DMS153 treated with DMSO at 0.1 percent for 48 hours (cell line): ENCODE measurements around the gene AASDHPPT.
A peak's percentile ranks its signal among the peaks of the same experiment; 100 is the strongest.
"Not testable (repeated sequence)": the region's sequence is repeated elsewhere in the genome, so short reads cannot be mapped to it uniquely, and the experiment has no call there.

ENCODE experiments used
- DNase-seq: peaks from one replicate; lab custom pipeline; 2025; ENCODE audit not compliant: unreplicated experiment; lab: John Stamatoyannopoulos, UW

The AASDHPPT gene, protein sequence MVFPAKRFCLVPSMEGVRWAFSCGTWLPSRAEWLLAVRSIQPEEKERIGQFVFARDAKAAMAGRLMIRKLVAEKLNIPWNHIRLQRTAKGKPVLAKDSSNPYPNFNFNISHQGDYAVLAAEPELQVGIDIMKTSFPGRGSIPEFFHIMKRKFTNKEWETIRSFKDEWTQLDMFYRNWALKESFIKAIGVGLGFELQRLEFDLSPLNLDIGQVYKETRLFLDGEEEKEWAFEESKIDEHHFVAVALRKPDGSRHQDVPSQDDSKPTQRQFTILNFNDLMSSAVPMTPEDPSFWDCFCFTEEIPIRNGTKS

DNA sequence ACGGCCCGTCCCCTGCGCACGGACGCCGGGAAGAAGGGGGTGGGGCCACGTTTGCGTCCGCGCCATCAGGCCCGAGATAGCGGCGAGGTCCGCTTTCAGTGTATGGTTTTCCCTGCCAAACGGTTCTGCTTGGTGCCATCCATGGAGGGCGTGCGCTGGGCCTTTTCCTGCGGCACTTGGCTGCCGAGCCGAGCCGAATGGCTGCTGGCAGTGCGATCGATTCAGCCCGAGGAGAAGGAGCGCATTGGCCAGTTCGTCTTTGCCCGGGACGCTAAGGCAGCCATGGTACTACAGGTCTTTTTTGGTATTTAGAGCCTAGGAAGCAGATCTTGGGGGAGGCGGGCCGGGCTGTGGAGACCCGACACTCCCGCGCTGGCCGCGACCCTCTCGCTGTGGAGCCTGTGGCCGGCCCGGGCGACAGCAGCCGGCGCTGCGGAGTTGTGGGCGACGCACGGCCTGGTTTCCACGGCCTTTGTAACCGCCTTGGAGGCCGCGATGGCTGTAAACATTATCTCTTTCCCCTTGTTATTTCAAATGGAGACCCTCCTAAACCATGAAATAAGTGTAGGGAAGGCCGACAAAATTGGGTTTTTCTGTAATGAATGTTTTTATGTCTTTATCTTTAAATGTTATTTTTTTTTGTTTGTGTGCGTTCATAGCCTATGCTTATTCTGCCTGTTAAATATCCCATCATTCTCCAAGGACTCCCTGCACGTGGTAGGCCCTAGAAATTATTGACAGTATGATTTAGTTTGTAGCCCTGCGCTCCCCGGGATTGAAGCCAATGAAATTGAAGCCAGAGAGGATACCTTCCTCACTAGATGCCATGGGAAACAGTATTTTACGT, at the start of gene AASDHPPT:
Gene AASDHPPT, plus strand, starts transcription at position 54 of the 847 bp plus-strand sequence. Its CDS starts 49 bp downstream, at position 103.
- DNase-seq = peak; percentile 33

DNA sequence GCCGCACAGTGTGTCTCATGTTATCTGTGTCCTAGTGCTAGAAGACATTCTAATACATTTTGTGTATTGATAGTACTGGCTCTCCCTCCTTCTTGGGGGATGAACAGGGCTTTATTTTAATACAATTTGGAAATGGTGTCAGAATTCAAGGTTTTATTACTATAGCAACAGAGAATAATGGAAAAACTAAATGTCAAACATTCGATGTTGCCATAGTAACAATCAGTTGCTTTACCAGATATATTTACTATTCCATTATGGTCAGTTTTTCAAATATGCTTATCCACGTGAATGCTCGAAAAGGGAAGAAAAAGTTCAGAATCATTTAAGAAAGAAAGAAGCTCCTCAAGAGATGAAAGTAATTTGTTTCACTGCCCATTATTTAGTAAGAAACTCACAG, 46.9 kb upstream of the AASDHPPT start:
- no peak for DNase-seq

DNA sequence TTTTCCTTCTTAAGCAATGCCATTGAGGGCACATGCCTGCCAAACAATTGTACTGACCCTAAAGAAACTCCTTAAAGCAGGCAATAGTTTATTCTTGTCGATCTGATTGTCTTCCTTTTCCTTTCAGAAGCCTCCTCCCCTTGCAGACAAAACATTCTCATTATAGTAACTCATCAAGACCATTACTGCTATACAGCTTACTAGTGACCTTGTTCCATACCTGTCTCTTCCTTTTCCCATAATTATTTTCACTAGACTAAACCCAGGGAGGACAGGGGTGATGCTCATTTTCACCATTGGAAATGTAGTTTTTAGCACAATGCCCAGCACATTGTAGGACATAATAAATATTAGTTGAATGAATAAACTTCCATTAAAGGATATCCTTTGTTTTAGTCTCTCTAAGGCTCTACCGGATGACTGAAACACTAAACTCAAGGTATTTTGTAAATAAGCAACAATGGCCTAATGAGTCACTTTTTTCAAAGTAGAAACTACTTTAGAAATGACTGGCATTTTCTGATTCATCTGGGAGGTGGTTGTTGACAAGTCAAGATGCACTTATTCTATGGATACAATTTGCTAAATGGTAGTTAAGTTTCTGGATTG, 46.2 kb upstream of the AASDHPPT start:
- DNase-seq = no peak

DNA sequence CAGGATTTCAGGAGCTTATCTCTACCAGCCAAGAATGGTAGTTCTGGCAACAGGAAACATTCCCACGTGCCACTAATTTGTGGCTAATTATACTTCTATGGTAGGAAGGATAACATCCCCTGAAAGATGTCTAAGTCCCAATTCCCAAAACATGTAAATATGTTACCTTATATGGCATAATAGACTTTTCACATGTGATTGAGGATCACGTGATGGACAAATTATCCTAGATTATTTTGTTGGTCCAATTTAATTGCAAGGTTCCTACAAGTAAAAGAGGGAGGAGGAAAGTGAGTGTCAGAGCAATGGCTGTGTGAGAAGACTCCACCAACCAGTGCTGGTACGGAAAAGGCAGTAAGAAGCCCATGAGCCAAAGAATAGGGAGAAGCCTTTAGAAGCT, 45.5 kb upstream of the AASDHPPT start:
- DNase-seq = no peak

DNA sequence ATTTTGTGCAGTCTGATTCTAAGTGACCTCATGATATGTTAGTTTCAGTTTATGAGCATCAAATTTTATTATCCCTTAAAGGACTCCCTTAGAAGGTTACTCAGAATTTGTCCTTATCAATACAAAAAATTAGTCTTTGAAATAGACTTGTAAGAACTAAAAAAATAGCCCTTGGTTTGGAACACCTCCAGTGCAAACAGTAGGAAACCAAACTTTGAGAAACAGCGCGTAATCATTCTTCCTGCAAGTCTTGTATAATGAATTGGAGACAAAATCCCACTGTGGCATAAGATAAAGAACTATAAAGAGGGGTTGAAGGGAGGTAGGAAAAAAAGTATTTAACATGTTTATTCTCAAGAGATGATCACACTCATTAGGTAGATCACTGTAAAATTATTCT, 44.6 kb upstream of the AASDHPPT start:
- DNase-seq = no peak

DNA sequence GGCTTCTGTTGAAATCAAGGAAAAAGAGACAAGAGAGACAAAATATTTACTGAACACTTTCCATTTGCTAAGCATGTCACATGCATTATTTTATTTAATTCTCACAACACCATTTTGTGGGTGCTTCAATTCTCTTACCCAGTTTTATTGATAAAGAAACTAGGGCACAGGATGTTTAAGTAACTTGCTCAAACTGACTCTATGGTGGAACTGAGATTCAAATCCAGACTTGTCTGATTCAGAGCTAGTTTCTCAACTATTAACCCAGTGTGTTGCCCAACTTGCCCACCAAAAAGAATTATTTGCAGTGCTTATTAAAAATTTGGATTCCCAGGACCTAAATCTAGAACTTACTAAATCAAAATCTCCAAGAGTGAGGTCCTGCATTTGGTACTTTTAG, 33.9 kb upstream of the AASDHPPT start:
- no peak for DNase-seq

DNA sequence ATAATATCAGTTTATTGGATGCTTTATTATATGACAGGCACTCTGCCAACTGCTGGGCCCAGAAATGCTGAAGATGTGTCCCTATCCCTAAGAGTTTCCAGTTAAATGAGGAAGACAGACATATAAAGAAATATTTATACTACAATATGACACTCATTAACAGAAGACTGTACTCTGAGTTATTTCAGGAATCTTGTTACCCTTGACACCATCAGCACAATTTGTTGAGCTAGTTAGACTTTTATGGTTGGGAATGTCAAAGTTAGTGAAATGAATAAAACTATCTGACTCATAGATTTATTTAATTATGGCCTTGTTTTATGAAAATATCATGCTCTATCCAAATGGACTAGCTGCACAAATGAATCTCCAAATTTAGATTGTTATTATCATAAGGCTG, 29.8 kb upstream of the AASDHPPT start:
- no peak for DNase-seq

DNA sequence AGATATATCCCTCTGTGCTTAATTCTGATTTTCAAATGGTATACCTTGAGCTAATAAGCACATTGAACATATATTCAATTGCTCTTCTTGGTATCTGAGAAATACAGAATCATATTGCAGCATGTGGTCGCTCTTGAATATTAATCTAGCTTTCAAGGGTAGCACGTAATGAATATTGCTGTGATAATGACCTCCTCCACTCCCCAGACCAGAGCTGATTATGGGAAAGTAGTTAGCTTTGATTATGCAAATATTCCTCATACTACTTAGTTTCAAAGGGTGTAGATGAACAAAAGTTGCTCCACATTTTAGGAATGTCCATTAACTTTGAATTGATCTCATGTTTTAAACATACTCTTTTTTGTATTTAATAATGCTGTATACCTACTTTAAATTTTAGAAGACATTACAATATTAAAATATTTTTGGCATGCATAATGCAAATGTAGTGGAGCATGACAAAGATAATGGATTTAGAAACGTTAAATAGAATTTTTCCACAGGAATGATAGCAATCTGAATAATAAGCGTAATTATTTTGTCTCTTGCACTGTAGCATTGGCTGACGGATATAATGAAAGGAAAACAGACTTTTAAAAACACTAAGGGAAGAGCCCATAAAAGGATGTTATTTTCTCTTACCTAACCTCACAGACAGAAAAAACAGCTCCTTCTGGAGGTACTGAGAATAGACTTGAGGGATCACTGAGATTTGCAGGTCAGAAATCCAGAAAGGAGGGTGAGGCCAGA, 27.6 kb upstream of the AASDHPPT start:
- DNase-seq = no peak

DNA sequence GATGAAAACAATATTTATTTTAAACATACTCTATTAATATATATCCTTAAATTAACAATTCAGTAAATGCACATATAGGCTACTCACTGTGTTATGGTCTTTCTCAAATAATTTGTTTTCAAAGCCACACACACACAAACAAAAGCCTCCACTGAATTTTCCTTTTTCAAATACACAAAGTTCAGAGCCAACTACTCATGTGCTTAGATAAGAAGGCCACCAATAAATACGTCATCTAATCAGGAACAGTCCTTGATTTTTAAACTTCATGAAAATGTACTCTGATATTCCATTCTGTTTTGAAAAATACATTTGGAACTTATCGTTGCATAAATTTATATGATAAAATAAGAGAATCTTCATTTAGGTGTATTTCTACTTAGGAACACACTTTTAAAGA, 26.4 kb upstream of the AASDHPPT start:
- DNase-seq = no peak

DNA sequence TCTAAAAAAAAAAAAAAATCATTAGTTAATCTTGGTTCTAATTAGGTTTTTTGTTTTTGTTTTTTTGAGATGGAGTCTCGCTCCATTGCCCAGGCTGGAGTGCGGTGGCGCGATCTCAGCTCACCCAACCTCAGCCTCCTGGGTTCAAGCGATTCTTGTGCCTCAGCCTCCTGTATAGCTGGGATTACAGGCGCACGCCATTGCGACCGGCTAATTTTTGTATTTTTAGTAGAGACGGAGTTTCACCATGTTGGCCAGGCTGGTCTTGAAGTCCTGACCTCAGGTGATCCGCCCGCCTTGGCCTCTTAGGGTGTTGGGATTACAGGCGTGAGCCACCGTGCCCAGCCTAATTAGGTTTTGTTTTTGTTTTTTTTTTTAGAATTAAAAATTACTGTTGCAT, 19.1 kb upstream of the AASDHPPT start:
- DNase-seq = not testable (repeated sequence)

DNA sequence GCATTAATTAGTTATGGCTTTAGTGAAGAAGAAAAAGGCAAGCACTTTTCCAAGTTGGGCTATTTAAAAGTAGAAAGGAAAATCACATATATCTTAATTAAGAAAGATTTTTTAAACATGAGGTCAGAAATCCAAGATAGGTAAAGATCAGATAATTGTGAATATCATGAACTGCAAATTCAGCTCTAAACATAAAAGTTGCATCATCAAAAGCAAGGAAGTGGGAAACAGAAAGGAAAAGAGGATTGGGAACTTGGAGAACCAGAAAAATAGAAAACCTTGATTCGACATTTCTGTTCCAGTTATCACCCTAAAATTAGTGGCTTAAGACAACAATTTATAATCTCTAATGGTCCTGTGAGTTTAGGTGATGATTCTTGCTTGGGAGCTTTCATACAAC, 17.8 kb upstream of the AASDHPPT start:
- DNase-seq = no peak

DNA sequence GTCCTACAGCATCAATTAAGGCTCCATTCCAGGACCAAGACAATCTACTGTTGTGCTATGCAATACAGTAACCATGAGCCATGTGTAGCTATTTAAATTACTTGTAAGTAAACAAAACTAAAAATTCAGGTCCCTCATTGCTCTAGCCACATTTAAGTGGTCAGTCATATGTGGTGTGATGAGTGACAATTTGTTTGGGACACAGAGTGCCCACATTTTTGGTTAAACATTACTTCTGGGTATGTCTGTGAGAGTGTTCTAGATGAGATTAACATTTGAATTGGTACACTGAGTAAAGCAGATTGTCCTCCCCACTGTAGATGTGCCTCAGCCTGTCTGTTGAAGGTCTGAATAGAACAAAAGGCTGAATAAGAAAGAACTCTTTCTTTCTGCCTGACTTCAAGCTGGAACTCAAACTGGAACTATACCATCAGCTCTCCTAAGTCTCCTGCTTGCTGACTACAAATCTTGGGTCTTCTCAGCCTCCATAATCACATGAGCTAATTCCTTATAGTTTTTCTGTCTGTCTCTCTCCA, 16.1 kb upstream of the AASDHPPT start:
- DNase-seq = no peak

DNA sequence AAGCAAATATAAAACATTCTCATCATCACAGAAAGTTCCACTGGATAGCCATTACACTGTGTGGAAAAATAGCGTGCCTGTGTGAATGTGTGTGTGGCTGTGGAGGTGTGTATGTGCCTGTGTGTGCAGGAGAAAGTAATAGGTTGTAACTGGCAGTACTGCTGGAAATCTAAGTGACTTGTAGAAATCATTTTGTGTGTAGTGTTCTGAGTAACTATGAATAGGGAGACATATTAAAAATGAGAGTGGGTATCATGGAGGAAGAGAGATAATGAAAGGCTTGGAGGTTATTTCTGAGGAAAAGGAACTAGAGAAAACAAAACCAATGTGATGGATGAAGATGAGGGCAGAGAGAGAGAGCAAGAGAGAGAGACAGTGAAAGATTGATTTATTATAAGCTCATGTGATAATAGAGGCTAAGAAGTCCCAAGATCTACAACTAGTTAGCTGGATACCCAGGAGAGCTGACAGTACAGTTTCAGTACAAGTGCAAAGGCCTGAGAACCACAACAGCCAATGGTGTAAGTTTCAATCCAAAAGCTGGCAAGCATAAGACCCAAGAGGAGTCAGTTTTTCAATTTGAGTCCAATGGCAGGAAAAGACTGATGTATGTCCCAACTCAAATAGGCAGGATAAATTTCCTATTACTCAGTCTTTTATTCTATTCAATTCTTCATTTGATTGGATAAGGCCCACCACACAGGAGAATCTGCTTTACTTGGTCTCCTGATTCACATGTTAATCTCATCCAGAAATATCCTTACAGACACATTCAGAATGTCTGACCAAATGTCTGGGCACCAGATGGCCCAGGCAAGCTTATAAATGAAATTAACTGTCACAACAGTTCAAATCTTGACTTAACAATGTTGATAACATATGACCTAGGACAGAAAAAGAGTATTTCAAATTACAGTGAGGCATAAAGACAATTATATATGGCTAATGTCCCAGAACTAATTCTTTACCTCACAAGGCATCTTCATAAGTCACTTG, 15.2 kb upstream of the AASDHPPT start:
- no peak for DNase-seq

DNA sequence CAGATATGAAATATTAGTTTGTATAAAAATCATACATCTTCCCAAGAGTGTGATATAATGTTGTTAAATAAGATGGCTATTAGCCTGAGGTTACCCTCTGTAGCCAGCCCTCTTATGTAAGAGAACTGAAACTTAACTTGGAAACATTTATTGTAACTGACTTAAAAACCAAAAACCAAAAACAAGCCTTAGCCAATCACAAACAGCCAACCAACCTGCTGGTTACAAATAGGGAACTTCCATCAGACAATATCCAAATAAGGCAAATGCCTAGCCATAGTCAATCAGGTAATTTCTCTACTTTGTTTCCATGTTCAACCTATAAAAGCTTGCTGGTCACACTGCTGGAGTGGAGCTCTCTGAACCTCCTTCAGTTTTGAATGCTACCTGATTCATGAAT, 14.5 kb upstream of the AASDHPPT start:
- DNase-seq = no peak

DNA sequence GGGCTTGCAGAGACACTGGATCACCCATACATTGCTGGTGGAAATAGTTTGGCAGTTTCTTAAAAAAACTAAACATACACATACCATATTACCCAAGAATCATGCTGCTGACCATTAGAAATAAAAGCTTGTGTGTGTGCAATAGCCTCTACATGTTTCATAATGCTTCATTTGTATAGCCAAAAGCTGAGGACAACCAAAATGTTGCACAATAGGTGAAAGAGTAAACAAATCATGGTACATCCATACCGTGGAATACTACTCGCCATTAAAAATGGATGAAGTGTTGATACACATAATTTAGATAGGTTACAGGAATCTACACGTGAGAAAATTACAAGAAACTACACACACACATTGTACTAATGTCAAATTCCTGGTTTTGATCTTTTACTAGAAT, 6.9 kb upstream of the AASDHPPT start:
- no peak for DNase-seq

DNA sequence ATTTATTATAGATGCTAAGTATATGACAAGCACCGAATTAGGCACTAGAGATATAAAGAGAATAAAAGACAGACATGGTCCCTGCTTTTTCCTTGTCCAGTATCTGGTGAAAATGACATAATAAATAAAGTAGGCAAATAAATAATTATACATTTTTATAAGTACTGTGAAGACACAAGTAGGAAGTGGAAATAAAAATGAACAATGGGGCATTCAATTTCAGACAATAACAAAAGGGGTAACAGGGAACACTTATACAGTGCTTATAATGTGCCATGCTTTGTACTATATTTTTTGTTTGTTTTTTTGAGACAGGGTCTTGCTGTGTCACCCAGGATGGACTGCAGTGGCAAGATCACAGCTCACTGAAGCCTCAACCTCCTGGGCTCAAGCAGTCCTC, 4.7 kb upstream of the AASDHPPT start:
- no peak for DNase-seq

DNA sequence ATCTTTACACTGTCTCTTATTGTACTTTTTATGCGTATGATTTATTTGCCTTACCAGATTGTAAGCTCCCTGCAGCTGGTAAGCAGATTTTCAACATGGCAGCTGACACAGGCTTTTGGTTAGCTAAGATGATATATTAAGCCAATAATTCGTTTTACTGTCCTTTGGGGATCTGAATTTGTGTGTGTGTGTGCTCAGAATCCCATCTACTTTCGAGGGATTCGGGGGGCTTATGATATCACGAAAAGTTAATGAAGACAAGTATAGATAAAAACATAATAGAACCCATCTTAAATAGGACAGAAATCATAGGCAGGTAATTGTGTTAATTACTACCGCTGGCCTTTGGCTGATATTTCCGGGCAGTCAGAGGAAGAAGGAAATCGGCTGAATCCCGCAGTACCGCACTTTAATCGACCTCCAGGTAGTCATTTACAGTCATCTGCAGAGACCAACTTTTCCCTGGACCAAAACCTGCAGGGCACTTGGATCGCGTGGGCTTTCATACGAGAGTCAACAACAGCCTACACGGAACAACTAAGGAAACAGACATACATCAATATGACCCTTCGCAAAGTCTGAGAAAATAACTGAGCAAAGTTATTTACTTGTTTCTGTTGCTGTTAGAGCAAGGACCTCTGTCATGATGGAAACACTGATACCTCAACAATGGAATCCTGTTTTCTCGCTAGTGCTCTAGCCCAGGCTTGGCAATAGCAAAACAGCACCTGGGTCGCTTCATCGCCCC, 1.1 kb upstream of the AASDHPPT start:
- DNase-seq = no peak

DNA sequence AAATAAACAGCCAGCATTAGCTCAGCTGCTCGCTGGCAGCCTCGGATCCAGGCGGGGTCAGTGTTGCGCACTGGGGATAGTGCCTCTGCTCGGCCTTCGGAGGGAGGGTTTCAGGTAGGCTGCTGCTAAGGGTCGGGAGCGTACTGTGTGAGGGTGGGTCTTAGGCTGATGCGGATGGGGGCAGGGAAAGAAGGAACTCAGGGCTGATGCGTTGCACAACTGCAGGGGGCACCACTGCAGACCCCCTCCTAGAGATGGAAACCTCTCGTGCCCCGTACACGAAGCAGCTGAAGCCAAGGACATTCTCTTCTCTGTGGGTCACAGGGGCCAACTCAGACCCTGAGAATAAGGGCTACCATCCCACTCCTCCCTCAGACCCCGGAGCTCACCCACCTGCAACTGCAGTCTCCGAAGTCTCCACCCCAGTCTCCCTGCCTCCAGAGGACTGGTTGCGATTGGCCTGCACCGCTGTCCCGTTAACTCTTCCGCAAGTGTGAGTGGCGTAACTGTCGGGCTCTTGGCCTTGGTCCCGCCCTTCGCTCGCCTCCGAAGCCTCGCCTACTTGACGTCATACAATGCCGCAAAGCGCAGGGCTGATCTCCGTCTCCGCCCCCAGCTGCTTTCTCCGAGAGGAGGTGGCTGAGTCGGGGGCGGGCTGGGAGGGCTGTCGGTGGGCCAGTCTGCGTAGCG, 398 bp upstream of the AASDHPPT start, which contains the start of gene KBTBD3:
Gene KBTBD3, minus strand, starts transcription at position 429 of the 690 bp plus-strand sequence. CDS start 18,250 bp downstream, outside the sequence.
- DNase-seq = peak; percentile 96
